B cell (primary cell): ENCODE data around the gene FAR2. TPM values are rescaled to one million over a fixed set of nuclear protein-coding genes. Genes with fewer than 3 reads are reported as not detected.
"Not testable (repeated sequence)": the region's sequence is repeated elsewhere in the genome, so short reads cannot be mapped to it uniquely, and the experiment has no call there.

Experiments used
- ATAC-seq: fragments of 200-7000 bp; cut with Tn5 transposase; one replicate; pipeline ENCODE4 v1.10.0; 2021; ENCODE audit warnings: low read depth, mild to moderate bottlenecking, moderate number of reproducible peaks, moderate library complexity
- CTCF ChIA-PET: fragments of 350-600 bp; sonication (Branson Sonifier 250); formaldehyde crosslinking; loops from one replicate; lab custom pipeline; 2021; ENCODE audit warnings: antibody characterized with exemption, inconsistent platforms; lab: Charles Lee
- POLR2A ChIA-PET: fragments of 350-600 bp; sonication (Branson Sonifier 250); formaldehyde crosslinking; loops from one replicate; lab custom pipeline; 2021; ENCODE audit warnings: antibody characterized with exemption; lab: Charles Lee
- DNase-seq: peaks from one replicate; pipeline ENCODE4 v3.0.0; 2013
- H2AFZ ChIP-seq: 2 replicates; pipeline ENCODE4 v1.6.1; 2012; ENCODE audit warnings: mild to moderate bottlenecking, low read depth, low read length; ENCODE audit not compliant: insufficient read depth, poor library complexity, severe bottlenecking
- H3K27ac ChIP-seq, 2 donors: 1 replicate in 1 of 2; 2 replicates in 1 of 2; pipeline ENCODE4 v1.5.1; 2012 to 2013; ENCODE audit warnings: low read length in 2 of 2, mild to moderate bottlenecking in 2 of 2, moderate library complexity in 1 of 2
- H3K27me3 ChIP-seq, 4 experiments: fragments of 200-600 bp in 1 of 4; sonication (generic) in 1 of 4; replicated peaks in 1 of 4; 1 replicate in 2 of 4; 2 replicates in 2 of 4; pipeline versions ENCODE4 v1.6.1 to v1.7.0; 2013 to 2016; ENCODE audit warnings: low read length in 3 of 4, mild to moderate bottlenecking in 2 of 4, mixed read lengths in 1 of 4, moderate library complexity in 1 of 4; ENCODE audit not compliant: insufficient read depth in 4 of 4, control insufficient read depth in 3 of 4; ENCODE audit errors: control extremely low read depth in 1 of 4
- H3K36me3 ChIP-seq, 2 experiments: replicated peaks in 1 of 2; 1 replicate in 1 of 2; 2 replicates in 1 of 2; pipeline versions ENCODE4 v1.6.1 to v1.7.1; 2013; ENCODE audit warnings: low read length in 1 of 2; ENCODE audit not compliant: insufficient read depth in 2 of 2, control insufficient read depth in 1 of 2; ENCODE audit errors: control extremely low read depth in 1 of 2, extremely low read depth in 1 of 2
- H3K4me1 ChIP-seq, 2 donors: fragments of 200-600 bp in 1 of 2; sonication (generic) in 1 of 2; 1 replicate in 1 of 2; 2 replicates in 1 of 2; pipeline versions ENCODE4 v1.5.1 to v1.6.1; 2013 to 2017; ENCODE audit warnings: low read length in 2 of 2; ENCODE audit not compliant: control insufficient read depth in 2 of 2, insufficient read depth in 2 of 2
- H3K4me2 ChIP-seq: replicated peaks from 2 replicates; pipeline ENCODE3; 2012; ENCODE audit warnings: mild to moderate bottlenecking, low read depth, low read length; ENCODE audit not compliant: poor library complexity, severe bottlenecking
- H3K4me3 ChIP-seq, 5 experiments: fragments of 200-600 bp in 1 of 5; sonication (generic) in 1 of 5; 1 replicate in 3 of 5; 2 replicates in 2 of 5; pipeline versions ENCODE4 v1.5.1 to v1.7.0; 2011 to 2016; ENCODE audit warnings: low read length in 4 of 5, mild to moderate bottlenecking in 4 of 5, low read depth in 2 of 5, control low read depth in 1 of 5, moderate library complexity in 1 of 5; ENCODE audit not compliant: insufficient read depth in 1 of 5; ENCODE audit errors: control extremely low read depth in 1 of 5, extremely low read depth in 1 of 5
- H3K79me2 ChIP-seq: fragments of 200-600 bp; sonication (generic); one replicate; pipeline ENCODE4 v1.6.0; 2016; ENCODE audit warnings: low read length; ENCODE audit not compliant: control insufficient read depth, insufficient read depth
- H3K9ac ChIP-seq: fragments of 200-600 bp; sonication (generic); 2 replicates; pipeline ENCODE4 v1.6.1; 2017; ENCODE audit warnings: mild to moderate bottlenecking, low read length, moderate library complexity
- H3K9me3 ChIP-seq, 3 donors: one replicate each; pipeline versions ENCODE4 v1.6.1 to v1.7.1; 2013; ENCODE audit warnings: low read length in 2 of 3; ENCODE audit not compliant: control insufficient read depth in 2 of 3, insufficient read depth in 1 of 3; ENCODE audit errors: control extremely low read depth in 1 of 3
- H4K20me1 ChIP-seq: 2 replicates; pipeline ENCODE4 v1.6.0; 2012; ENCODE audit warnings: mild to moderate bottlenecking, low read length; ENCODE audit not compliant: insufficient read depth, control insufficient read depth, poor library complexity, severe bottlenecking
- H3K27ac Mint-ChIP-seq: one replicate; pipeline ENCODE4 v1.8.0; 2021; ENCODE audit warnings: mixed read lengths
- H3K27me3 Mint-ChIP-seq: one replicate; pipeline ENCODE4 v1.8.0; 2021; ENCODE audit warnings: mixed read lengths
- H3K4me1 Mint-ChIP-seq: one replicate; pipeline ENCODE4 v1.8.0; 2021; ENCODE audit warnings: mixed read lengths
- H3K4me3 Mint-ChIP-seq: one replicate; pipeline ENCODE4 v1.8.0; 2021; ENCODE audit warnings: mixed read lengths
- H3K9me3 Mint-ChIP-seq: one replicate; pipeline ENCODE4 v1.8.0; 2022; ENCODE audit warnings: mixed read lengths; ENCODE audit not compliant: insufficient read depth
- EZH2 ChIP-seq: IDR thresholded peaks from 2 replicates; pipeline ENCODE4 v1.6.1; 2012; ENCODE audit warnings: borderline replicate concordance, low read depth, mild to moderate bottlenecking, moderate library complexity, low read length; ENCODE audit not compliant: insufficient read depth, poor library complexity, severe bottlenecking
- WGBS: methylation state at CpG from one replicate; pipeline ENCODE4 v1.1.5; 2013; ENCODE audit warnings: missing lambda C conversion rate; ENCODE audit not compliant: insufficient coverage; 5-methylcytosine and 5-hydroxymethylcytosine counted together
- intact Hi-C: fragments of 100-400 bp; cut with micrococcal nuclease; formaldehyde crosslinking; loops from one replicate; pipeline ENCODE4 v1.10.0; 2022
- polyA plus RNA-seq: library from polyadenylated mRNA; depleted of rRNA; stranded (reverse); fragments of >200 nt; gene quantifications from 2 replicates; pipeline ENCODE4 v1.2.3, GENCODE V29; 2012
- total RNA-seq, 2 donors: library from RNA; stranded (reverse); fragments of 120-200 nt in 1 of 2; gene quantifications; 1 replicate in 1 of 2; 2 replicates in 1 of 2; pipeline versions ENCODE4 v1.2.3 to v1.2.4, GENCODE V29; 2013 to 2022
- TF ChIP-seq, protein P1 (sequence below): fragments of 200-600 bp; IDR thresholded peaks from one replicate; pipeline ENCODE4 v1.8.0; 2022; ENCODE audit warnings: antibody characterized with exemption, mild to moderate bottlenecking

The FAR2 gene
- total and polyA plus RNA-seq, 2 donors (not counting 1 experiment from before 2014, with no cell fraction given) = 0.39 TPM; not detected in 1

DNA sequence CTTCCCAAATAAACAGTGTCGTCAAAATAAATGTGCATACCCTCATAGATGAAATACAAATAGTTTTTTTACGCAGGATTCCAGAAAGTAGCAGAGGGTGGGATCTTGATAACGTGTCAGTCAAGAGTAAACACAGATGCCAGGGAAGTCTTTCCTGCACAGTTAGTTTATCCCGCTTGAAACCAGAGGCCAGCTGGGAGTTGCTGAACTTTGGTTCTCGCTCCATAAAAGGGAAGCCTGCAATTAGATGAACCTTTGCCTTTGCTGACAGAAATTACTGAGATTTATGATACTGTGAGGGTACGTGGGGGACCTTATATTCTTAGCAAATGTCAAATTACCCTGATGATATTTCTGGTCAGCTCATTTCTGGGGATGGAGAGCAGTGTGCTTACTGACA, 18.9 kb downstream of the FAR2 start:
- Histone ChIP-seq H3K4me1 (peaks cover 11 to 13% of the 10 kb centered on the region in 2 donors), H3K79me2 (no peaks in the 10 kb centered on the region), H3K4me2 (no peak overlapping the region), H3K9ac (no peak overlapping the region), H4K20me1 (no peaks in the 10 kb centered on the region), H3K36me3 (no peaks in the 10 kb centered on the region), H3K27me3 (no peaks in the 10 kb centered on the region), H3K27ac (no peak overlapping the region), H2AFZ (no peak overlapping the region), H3K4me3 (no peak overlapping the region), H3K9me3 (no peaks in the 10 kb centered on the region)
- DNase-seq = no peak
- ChIA-PET CTCF (no interaction called here), POLR2A (no interaction called here)
- 93% methylated on average over 3 of the region's 6 CpGs for WGBS
- H3K4me1 Mint-ChIP-seq = peaks cover 16% of the 10 kb centered on the region
- no peaks in the 10 kb centered on the region for H3K27me3 Mint-ChIP-seq
- no peak for ATAC-seq
- intact Hi-C loops = loop anchor here (5.0 kb wide), 1 partner anchor 214 kb away; the partner anchor contains the start of gene ERGIC2
- H3K27ac Mint-ChIP-seq = no peak overlapping the region
- TF ChIP-seq EZH2 = no peak
- TF ChIP-seq, protein P1, sequence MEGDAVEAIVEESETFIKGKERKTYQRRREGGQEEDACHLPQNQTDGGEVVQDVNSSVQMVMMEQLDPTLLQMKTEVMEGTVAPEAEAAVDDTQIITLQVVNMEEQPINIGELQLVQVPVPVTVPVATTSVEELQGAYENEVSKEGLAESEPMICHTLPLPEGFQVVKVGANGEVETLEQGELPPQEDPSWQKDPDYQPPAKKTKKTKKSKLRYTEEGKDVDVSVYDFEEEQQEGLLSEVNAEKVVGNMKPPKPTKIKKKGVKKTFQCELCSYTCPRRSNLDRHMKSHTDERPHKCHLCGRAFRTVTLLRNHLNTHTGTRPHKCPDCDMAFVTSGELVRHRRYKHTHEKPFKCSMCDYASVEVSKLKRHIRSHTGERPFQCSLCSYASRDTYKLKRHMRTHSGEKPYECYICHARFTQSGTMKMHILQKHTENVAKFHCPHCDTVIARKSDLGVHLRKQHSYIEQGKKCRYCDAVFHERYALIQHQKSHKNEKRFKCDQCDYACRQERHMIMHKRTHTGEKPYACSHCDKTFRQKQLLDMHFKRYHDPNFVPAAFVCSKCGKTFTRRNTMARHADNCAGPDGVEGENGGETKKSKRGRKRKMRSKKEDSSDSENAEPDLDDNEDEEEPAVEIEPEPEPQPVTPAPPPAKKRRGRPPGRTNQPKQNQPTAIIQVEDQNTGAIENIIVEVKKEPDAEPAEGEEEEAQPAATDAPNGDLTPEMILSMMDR = no peak
- no peaks in the 10 kb centered on the region for H3K9me3 Mint-ChIP-seq
- H3K4me3 Mint-ChIP-seq = no peak overlapping the region

DNA sequence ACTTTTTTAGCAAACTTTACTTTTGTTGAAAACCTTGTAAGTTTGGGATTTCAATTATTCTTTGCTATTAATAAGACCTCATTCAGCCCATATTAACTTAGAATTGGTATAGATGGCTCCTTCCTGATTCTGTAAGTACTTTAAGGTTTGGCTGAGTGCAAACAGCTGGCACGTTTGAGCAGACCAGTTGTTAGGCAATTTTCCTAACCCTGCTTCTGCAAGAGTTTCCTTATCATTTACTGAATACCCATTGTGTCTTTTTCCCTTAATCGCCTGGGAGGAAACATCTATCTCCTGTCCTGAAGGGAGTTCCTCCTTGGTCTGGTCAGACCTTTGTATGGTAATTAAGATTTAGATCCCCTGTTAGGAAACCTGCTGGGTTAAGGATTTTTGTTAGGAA, 20.9 kb downstream of the FAR2 start:
- H3K4me3 ChIP-seq, H3K27ac Mint-ChIP-seq, H4K20me1 ChIP-seq, H3K27me3 Mint-ChIP-seq, H3K4me2 ChIP-seq, H3K4me1 ChIP-seq, DNase-seq, H2AFZ ChIP-seq, H3K79me2 ChIP-seq, H3K9me3 ChIP-seq, H3K27ac ChIP-seq, CTCF ChIA-PET, POLR2A ChIA-PET, H3K27me3 ChIP-seq, ATAC-seq, H3K4me1 Mint-ChIP-seq, H3K4me3 Mint-ChIP-seq, H3K36me3 ChIP-seq, H3K9ac ChIP-seq, H3K9me3 Mint-ChIP-seq: not testable (repeated sequence)
- WGBS = no CpG with 5 or more reads among the region's 2 CpGs
- intact Hi-C loops = loop anchor here (5.0 kb wide), 1 partner anchor 212 kb away; the partner anchor contains the start of gene ERGIC2

DNA sequence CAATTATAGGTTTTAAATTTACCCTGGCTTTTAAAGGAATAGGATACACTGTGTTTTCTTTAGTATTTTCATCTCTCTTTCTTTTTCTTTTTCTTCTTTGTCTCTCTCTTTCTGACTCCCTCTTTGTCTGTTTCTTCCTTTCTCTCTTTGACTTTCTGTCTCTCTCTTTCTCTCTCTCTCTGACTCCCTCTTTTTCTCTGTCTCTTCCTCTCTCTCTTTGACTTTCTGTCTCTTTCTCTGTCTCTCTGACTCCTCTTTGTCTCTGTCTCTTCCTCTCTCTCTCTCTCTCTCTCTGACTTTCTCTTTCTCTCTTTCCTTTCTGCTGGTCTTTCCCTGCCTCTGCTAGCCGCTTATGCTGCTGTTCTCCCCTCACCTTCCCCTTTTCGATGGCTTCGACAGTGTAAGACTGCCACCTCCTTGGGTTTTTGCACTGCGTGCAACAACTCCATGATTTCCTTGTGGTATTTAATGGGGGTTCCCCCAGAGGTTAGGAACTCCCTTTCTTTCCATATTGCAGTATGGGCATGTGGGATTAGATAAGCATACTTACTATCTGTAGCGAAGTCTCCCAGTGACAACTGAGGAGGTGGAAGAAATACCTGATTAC, 21.5 kb downstream of the FAR2 start:
- intact Hi-C loops, H3K4me1 ChIP-seq, H3K4me3 ChIP-seq, H4K20me1 ChIP-seq, H3K4me3 Mint-ChIP-seq, H3K4me2 ChIP-seq, ATAC-seq, H3K27me3 ChIP-seq, H3K27me3 Mint-ChIP-seq, H3K9me3 Mint-ChIP-seq, H3K9ac ChIP-seq, H3K9me3 ChIP-seq, H3K79me2 ChIP-seq, DNase-seq, H2AFZ ChIP-seq, POLR2A ChIA-PET, H3K27ac ChIP-seq, CTCF ChIA-PET, H3K4me1 Mint-ChIP-seq, H3K27ac Mint-ChIP-seq, H3K36me3 ChIP-seq: not testable (repeated sequence)
- WGBS = 70% methylated on average over 2 of the region's 5 CpGs
